ENCODE results near the gene KL.

KL gene

GRCh38 chr13:33087091-33087490 lies 70.9 kb downstream of the KL start:
- DNase-seq = no peak

GRCh38 chr13:33087790-33088189 lies 71.6 kb downstream of the KL start:
- DNase-seq = no peak

DNA sequence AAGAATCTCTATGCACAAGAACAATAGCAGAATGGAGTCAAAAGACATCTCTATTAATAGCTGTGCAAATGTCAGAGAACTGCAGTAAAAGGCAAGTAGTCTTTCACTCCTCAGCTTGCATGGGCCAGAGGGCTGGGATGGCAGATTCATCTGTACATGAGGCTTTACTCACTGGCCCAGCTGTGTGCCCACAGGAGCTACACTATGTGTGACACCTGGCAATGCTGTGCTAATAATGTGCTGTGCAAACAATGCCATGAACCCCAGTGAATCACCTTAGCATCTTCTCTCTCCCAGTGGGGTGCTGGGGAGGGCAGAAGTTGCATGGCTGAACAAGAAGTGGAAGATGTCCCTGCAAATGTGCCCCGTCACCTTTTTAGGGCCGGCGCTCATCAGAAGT lies 73.1 kb downstream of the KL start:
- DNase-seq = no peak

DNA sequence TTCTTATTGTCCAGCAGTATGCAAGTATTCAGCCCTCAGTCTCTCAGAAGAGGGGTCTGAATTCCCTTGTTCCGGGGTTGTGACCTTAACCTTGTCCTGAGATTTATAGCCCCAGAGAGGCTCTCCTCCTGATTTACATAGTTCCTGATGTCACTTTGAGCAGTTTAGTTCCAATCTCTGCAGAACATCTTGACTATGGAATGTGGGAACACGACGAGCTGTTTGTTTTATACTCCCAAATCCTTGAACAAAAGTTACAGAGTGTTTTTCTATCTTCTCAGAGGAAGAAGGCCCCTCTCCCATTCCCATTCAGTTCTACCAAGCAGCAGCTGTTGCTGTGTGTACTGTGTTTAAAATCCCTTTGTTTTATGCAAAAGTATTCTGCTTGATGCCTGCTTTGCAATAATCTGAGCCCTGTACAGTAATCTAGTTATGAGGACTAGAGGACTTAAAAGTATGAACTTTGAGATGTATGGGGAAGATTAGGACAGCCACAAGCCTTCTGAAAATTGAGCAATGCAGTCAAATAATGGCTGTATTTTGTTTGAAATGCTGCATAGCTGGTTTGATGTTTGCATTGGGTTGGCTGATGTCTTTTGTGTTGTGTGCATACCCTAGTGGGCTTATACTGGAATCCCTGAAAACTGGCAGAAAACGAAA lies 74.7 kb downstream of the KL start:
- no peak for DNase-seq

DNA sequence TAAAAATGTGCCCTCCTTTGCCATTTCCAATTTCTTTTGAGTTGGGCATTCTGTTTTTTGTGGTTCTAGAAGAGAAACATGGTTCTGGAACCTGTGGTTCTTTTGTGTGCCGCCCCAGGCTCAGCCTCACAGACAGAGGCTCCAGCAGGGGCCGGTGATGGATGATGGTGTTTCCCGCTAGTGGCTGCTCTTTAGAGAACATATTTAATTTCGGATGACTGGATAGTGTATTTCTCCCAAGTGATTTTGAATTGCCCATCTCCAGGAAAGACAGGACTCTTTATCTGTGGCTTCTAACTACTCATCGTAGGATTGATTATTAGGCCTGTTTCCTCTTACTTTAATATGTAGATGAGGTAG lies 75.2 kb downstream of the KL start:
- no peak for DNase-seq

DNA sequence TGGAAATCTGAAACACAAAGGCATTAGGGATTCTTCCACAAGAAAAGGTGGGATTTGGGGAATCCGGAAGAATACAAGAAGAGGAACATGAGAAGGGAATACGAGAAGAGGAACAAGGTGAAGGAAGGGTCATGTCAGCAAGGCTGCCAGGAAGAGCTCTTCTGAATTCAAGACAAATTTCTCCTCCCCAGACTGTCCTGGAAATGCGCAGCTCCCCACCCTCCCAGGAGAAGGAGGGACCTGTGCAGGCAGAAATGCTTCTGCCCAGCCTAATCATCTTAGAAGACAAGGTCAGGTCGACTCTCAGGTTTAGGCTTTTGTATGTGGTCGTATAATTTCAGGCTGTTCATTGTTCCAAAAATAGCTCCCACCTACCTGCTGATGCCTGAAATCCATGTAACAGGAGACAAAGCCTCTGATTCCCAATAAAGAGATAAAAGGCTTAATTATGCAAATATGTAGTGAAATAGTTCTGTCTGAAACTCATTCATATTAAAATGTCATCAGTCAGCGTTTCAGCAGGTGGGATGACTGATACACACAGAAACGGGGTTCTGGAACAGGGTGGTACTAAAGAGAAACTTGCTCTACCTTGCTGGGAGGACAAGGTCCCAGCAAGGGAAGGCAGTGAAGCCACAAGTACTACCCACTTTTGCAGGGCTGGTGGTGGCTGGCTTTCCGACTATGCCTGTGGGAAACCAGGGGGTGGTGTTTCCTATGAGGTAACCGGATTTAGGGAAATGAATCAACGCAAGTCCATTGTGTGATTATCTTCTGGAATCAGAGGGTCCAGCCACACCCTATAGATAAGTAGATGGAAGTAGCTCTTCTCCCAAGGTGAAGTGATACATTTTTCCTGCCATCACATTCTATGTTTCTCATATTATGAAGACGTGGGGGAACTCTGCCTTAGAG lies 76.1 kb downstream of the KL start:
- no peak for DNase-seq

DNA sequence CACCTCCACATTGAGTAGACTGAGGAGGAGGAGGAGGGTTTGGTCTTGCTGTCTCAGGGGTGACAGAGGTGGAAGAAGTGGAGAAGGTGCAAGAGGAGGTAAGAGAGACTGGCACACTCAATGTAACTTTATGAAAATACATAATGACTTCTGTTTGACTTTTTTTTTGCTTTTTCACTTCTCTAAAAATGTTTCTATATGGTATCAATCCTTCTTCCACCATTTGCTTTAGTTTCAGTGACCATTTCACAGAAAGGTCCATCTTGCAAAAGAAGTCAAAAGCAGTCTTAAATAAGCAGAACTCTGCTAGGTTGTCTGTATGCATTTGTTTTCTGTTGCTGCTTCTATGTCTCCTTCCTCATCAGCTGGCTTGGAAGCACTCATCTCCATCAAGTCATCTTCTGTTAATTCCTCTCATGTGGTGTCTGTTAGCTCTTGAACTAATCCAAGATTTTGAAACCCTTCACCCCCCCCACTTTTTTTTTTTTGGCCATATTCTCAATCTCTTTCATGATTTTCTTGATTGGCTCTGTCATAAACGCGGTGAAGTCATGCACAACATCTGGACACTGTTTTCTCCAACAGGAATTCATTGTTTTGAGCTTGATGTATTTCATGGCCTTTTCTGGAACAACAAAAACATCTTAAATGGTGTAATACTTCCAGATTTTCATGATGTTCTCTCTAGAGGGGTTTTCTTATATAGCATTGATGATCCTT lies 80.8 kb downstream of the KL start:
- DNase-seq = no peak

- DNase-seq = no peak
Measured at GRCh38 chr13:33099860-33100259, 83.6 kb downstream of the KL start.

DNA sequence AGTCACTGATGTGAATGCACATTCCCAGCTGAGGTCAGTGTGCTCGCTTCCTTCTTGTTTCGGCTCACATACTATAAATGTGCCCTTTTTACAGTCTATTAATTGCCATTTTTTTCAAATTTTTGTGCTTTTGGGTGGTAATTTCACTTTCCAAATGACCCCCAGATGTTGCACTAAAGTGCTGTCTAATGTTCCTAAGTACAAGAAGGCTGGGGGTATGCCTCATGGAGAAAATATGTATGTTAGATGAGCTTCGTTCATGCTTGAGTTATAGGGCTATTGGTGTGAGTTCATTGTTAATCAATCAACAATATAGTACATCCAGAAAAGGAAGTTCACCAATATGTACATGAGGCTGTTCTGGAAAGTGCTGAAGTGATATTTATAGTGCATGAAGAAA lies 84.7 kb downstream of the KL start:
- no peak for DNase-seq

DNA sequence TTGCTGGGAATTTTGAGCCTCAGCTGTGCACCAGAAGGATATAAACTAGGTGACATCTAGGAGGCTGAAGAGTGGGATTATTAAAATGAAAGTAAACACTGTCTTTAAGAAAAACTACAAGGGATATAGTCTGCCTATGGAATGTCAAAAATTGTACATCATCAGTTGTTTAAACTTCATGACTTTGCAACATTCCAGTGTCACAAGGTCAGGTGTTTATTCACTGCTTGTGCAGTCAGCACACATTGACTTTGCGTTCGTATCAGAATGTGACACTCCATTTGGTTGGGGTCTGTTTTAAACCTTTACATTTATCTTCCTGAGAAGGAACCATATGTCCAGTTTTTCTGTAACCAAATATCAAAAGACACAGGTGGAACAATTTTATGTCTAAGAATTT lies 85.6 kb downstream of the KL start:
- no peak for DNase-seq

DNA sequence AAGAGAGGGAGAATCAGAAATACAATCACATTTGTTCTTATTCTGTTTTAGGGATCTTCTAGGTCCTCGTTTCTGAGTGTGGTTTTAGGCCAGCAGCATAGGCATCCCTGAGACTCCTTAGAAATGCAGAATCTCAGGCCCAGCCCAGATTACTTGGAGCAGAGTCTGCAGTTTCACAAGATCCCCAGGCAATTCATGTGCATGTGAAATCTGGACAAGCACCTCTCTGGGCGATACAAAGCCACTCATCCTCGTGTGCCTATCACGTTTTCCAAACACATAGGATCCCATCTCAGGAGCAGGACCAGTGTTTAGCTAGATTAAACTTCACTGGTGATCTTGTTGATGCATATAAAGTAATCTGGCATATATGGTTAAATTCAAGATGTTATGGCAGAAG lies 87.2 kb downstream of the KL start:
- no peak for DNase-seq

DNA sequence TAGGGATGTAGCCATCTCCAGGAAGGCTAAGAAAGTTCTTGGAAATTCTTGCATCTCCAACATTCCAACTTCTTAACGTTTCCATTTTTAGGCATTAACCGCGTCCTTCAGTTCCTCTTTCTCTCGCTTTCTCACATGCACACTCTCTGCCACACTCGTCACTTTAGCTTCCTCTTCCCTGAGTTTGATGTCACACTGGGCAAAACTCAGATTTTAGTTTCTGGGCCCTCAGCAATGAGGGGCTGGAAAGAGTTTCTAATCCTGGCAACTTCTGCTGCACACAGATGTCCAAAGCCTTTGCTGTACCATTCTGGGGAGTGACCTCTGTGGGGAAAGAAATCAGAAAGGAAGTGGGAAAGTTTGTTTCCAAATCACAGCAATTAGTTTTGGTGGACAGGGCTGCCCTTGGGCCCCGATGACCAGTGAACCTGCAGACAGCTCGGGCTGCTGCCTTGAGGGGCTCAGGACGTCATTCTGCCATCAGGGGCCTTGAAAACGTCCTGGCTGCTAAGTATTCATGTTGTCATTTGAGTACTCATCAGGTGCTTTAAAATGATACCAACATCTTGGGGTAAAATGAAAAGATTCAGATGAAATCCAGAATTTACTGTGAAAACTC lies 89.3 kb downstream of the KL start:
- no peak for DNase-seq

DNA sequence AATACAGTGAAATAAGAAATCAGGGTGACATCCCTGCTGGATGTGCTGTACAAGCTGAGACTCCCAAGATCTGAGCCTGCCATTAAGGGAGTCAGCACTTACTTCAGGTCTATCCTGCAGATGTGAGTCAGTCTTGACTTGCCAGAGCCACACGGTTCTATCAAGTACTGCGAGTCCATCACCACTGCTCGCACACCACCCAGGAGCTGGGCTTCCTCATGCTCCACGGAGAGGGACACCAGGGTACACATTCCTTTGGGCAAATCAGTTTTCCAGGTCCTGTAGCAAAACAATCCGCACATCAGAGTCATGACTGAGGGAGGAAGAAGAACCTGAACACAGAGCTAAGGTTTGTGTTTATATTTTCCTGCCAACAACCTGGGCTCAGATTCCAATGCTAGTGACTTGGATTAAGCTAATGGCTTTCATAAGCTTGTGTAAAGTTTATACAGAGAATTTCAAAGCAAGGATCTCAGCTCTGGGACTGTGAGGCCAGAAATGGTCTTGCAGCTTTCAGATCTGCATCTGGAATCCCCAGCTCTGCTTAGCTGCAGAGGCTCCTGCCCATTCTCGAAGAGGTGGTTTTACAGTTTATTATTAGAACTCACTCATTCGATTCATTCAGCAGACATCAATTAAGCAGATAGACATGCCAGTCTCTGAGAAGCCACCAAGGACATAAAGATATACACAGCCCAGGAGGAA lies 90.6 kb downstream of the KL start:
- no peak for DNase-seq

GRCh38 chr13:33107361-33107760 lies 91.1 kb downstream of the KL start:
- no peak for DNase-seq

DNA sequence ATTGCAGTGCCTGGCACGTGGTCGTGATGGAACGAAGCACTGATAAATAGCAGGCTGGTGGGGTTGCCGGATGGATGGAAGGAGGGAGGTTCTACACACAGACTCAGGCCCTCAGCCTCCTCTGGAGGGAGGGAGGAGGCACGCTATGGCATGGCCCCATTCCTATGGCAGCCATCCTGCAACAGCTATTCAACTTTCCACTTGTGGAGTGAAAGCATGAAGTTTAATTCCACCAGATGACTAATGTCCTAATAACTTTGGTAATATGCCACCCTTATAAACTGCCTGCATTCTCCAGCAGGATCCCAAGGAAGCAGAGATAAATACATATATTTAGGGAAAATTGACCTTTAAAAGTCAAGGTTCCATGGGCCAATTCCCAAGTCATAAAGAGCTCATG lies 92.4 kb downstream of the KL start:
- DNase-seq = no peak

GRCh38 chr13:33109271-33109697 lies 93.1 kb downstream of the KL start:
- no peak for DNase-seq

DNA sequence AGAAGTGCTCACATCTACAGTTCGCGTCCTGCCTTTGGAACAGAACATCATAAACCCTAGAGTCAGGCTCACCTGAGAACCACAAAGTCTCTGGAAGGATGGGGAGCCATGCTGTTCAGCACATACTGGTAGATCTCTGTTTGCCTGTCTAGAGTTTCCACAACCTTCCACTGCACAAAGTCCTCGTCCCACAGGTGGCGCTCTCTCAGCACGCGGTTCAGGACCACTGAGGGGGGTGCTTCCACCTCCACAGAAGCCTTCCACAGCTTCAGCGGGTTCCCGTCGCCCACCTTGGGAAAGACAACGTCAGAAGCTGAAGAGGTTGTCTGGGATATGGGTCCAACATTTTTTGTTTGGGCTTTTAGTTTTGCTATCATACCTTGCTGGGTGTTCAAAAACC lies 93.6 kb downstream of the KL start:
- no peak for DNase-seq

- no peak for DNase-seq
Measured at GRCh38 chr13:33110386-33110712, 94.1 kb downstream of the KL start.

GRCh38 chr13:33110713-33111413 lies 94.6 kb downstream of the KL start:
- DNase-seq = no peak

- peak; percentile 53 for DNase-seq
Measured at GRCh38 chr13:33111414-33112110, 95.3 kb downstream of the KL start.

DNA sequence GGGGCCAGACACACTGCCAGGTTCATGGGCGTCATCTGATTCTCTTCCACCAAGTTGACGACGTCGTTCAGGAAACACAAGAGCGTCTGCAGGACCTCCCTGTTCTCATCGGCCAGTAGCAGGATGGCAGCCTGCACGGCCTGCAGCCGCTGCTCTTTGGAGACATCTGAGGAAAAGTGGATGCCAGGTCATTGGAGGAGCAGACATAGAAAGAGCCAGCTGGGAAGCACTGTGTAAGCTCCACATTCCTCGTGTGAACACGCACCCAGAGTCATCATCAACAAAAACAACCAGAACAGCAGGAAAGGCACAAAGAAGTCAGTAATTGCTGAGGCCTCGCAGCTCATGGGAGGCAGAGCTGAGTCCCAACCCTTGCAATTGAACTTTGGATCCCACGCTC lies 96.5 kb downstream of the KL start:
- DNase-seq = no peak

DNA sequence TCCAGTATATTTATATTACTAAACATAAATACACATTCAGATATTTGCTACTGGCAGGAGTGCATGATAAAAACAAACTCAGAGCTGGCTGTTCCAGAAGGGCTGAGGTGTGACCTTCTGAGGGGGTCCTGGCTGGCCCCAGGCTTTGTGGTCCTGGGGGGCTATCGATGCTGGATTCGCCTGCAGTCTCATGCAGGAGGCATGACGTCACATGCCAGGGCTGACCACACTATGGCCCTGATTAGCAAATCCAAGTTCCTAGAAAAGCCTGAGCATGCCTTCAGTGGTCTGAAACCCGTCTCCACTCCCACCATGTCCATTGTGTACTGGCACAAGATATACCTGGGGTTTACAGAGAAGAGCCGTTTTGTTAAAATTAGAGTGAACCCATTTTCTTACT lies 97.9 kb downstream of the KL start:
- DNase-seq = no peak
